ENCODE data around the gene FBXO8. TPM values are rescaled to one million over a fixed set of nuclear protein-coding genes. Genes with fewer than 3 reads are reported as not detected.

FBXO8 gene
- total RNA-seq, 1 experiment from 2014 or later: 8.9 TPM

DNA sequence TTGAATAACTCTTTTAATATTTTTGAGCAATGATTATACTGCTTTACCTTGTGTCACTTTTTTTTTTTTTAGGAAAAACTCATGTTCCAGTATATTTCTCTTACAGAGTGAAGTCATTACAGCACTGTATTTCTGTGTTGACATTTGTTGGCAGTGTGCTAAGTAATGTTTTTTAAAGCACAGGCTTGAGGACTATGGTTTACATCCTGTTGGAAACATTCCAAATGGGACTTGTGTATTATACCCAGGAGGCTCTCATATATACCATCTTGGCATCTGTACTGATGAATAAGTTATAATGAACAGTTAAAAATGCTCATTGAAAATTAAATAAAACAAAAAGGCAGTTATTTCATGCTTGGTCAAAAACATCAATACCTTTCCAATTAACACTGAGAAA is 34.1 kb upstream of the FBXO8 start:
- Histone ChIP-seq H2BK15ac (ENCODE audit: low read depth, low read length) (no peak overlapping the region), H4K91ac (ENCODE audit: insufficient read length, low read depth, low read length) (no peak overlapping the region), H3K79me2 (ENCODE audit: insufficient read depth, low read length) (no peaks in the 10 kb centered on the region), H3K27ac (ENCODE audit: insufficient read length, low read depth, low read length) (no peak overlapping the region), H3K4ac (ENCODE audit: low read depth, low read length) (no peak overlapping the region), H4K20me1 (ENCODE audit: control insufficient read depth, insufficient read depth, insufficient read length) (no peaks in the 10 kb centered on the region), H2BK20ac (ENCODE audit: low read depth, low read length, poor library complexity, severe bottlenecking) (no peak overlapping the region), H3T11ph (ENCODE audit: low read length) (no peak overlapping the region), H4K5ac (ENCODE audit: insufficient read length, low read depth, low read length) (no peak overlapping the region), H3K18ac (ENCODE audit: insufficient read length, low read depth, low read length) (no peak overlapping the region), H2BK12ac (ENCODE audit: insufficient read length, low read depth, low read length) (no peak overlapping the region), H3K23ac (ENCODE audit: insufficient read length, low read depth, low read length) (no peak overlapping the region), H3K23me2 (ENCODE audit: insufficient read length, low read depth, low read length, poor library complexity, severe bottlenecking) (no peaks in the 10 kb centered on the region), H2AK5ac (ENCODE audit: insufficient read length, low read length) (no peak overlapping the region), H3K9me3 (ENCODE audit: control insufficient read depth, low read depth, low read length) (no peaks in the 10 kb centered on the region), H2BK120ac (ENCODE audit: low read depth, low read length, poor library complexity, severe bottlenecking) (no peak overlapping the region), H3K27me3 (ENCODE audit: insufficient read depth, low read length) (no peaks in the 10 kb centered on the region), H3K4me2 (ENCODE audit: insufficient read depth, insufficient read length, low read length) (no peak overlapping the region), H3K9ac (ENCODE audit: extremely low read depth, insufficient read length, low read length) (no peak overlapping the region), H3K14ac (ENCODE audit: insufficient read depth, low read length) (no peak overlapping the region), H2BK5ac (ENCODE audit: insufficient read length, low read length) (no peak overlapping the region), H3K56ac (ENCODE audit: insufficient read length, low read depth, low read length) (no peak overlapping the region), H2AFZ (ENCODE audit: low read length) (no peak overlapping the region), H4K8ac (replicated peaks; ENCODE audit: insufficient read length, low read depth, low read length) (no peak overlapping the region), H3K4me1 (ENCODE audit: insufficient read depth, low read length) (no peaks in the 10 kb centered on the region), H3K79me1 (ENCODE audit: insufficient read depth, low read depth, low read length, poor library complexity, severe bottlenecking) (no peaks in the 10 kb centered on the region)
- Mint-ChIP-seq H3K4me1 (peaks cover 6 to 8% of the 10 kb centered on the region in 2 experiments), H3K4me3 (no peak overlapping the region), H3K9me3 (no peaks in the 10 kb centered on the region), H3K27ac (no peak overlapping the region), H3K36me3 (ENCODE audit: insufficient read depth in 1 of 3, low read depth in 3 of 3) (peaks cover 0 to 7% (median 6%) of the 10 kb centered on the region in 3 experiments; a peak in 3 of 7 replicates), H3K27me3 (ENCODE audit: low read depth) (no peaks in the 10 kb centered on the region)
- DNase-seq: no peak
- TF ChIP-seq, protein P1, sequence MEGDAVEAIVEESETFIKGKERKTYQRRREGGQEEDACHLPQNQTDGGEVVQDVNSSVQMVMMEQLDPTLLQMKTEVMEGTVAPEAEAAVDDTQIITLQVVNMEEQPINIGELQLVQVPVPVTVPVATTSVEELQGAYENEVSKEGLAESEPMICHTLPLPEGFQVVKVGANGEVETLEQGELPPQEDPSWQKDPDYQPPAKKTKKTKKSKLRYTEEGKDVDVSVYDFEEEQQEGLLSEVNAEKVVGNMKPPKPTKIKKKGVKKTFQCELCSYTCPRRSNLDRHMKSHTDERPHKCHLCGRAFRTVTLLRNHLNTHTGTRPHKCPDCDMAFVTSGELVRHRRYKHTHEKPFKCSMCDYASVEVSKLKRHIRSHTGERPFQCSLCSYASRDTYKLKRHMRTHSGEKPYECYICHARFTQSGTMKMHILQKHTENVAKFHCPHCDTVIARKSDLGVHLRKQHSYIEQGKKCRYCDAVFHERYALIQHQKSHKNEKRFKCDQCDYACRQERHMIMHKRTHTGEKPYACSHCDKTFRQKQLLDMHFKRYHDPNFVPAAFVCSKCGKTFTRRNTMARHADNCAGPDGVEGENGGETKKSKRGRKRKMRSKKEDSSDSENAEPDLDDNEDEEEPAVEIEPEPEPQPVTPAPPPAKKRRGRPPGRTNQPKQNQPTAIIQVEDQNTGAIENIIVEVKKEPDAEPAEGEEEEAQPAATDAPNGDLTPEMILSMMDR (conservative IDR thresholded peaks at IDR 0.05): no peak
